Dermis microvascular lymphatic vessel endothelial cell (primary cell): ENCODE measurements around the gene VEGFB. TPM values are rescaled to one million over a fixed set of nuclear protein-coding genes. Genes with fewer than 3 reads are reported as not detected.
A peak's percentile ranks its signal among the peaks of the same experiment; 100 is the strongest.

Experiments used
- DNase-seq, 2 donors: peaks; one replicate each; pipeline versions ENCODE4 v3.0.0 to v3.0.0-alpha.2; 2010; ENCODE audit warnings: low read depth in 2 of 2
- total RNA-seq: library from RNA; depleted of rRNA; stranded (reverse); fragments of >200 nt; gene quantifications from 2 replicates; pipeline ENCODE4 v1.2.1, GENCODE V29; 2014

The VEGFB gene
- total RNA-seq, 1 donor from 2014 or later = 7.7 TPM

DNA sequence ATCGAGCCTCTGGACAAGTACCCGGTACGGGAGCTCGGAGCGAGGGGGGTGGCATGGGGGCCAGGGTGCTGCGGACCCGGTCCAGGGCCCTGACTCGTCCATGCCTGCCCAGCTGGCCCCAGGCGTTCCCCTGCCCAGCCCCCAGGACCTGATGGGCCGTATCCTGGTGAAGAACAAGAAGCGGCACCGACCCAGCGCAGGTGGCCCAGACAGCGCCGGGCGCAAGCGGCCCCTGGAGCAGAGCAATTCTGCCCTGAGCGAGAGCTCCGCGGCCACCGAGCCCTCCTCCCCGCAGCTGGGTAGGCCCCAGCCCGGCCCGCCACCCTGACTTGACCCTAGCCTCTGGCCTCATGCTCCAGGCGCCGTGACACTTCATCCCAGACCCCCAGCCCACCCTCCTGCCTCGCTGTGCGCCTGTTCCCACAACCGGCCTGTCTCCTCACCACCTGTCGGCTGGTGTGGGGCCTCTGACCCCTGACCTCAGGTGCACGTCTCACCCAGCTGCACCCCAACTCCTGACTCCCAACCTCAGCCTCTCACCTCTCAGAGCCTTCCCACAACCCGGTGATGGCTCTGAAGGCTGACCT is 24.7 kb downstream of the VEGFB start:
- no peak for DNase-seq

DNA sequence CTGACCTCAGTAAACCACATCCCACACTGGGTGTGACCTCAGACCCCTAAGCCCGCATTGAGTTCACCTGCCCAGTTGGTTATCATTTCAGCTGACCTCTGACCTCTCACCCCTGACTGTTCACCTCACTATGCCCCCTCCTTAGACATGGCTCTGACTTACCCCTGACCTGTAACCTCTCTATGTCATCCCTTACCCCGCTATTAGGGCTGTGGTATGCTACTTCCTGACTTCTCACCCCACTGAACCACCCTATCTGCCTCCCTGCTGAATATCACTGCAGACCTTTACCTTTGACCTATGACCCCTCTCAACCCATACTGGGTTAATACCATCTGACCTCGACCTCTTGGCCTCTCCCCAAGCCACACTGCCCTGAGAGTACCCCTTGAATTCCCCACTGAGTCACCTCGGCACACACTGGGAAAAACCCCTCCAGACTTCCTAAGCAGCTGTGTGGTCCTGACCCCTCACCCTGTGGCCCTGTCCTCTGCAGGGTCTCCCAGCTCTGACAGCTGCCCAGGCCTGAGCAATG is 25.2 kb downstream of the VEGFB start:
- DNase-seq = no peak

DNA sequence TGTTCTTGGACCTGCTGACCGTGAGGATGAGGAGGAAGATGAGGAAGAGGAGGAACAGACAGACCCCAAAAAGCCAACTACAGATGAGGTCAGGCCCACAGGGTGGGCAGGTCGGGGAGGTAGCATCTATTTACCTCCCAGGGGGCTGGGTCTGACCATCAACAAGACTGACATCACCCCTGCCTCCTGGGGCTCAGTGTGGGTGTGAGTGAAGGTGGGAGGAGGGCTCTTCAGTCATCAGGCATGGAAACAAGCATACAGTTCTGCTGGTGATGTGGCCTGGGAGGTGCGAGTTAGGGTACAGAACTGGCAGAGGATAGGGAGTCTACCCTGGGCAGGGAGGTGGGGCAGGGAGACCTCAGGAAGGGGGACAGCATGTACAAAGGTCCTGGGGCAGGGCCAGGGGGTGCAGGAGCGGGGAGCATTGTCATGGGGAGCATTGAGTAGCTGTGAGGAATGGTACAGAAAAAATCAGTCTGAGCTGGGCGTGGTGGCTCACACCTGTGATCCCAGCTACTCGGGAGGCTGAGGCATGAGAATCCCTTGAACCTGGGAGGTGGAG is 25.8 kb downstream of the VEGFB start:
- no peak for DNase-seq

DNA sequence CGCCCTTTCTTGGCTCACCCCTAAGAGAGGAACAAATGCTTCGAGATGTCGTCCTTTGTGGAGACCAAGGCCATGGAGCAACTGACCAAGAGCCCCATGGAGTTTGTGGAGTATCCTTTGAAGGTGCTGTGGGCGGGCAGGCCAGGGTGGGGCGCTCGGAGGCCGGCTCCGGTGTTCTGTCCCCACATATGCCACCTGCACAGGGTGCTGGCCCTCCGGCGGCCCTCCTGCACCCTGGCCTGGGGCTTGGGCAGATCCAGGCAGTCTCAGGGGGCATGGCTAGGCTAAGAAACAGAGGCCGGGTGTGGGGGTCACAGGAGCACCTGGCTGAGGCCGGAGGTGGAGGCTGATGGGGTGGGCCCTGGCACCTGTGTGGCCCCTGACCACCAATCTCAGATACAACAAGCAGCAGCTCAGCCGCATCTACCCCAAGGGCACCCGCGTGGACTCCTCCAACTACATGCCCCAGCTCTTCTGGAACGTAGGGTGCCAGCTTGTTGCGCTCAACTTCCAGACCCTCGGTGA is 27.2 kb downstream of the VEGFB start:
- no peak for DNase-seq

DNA sequence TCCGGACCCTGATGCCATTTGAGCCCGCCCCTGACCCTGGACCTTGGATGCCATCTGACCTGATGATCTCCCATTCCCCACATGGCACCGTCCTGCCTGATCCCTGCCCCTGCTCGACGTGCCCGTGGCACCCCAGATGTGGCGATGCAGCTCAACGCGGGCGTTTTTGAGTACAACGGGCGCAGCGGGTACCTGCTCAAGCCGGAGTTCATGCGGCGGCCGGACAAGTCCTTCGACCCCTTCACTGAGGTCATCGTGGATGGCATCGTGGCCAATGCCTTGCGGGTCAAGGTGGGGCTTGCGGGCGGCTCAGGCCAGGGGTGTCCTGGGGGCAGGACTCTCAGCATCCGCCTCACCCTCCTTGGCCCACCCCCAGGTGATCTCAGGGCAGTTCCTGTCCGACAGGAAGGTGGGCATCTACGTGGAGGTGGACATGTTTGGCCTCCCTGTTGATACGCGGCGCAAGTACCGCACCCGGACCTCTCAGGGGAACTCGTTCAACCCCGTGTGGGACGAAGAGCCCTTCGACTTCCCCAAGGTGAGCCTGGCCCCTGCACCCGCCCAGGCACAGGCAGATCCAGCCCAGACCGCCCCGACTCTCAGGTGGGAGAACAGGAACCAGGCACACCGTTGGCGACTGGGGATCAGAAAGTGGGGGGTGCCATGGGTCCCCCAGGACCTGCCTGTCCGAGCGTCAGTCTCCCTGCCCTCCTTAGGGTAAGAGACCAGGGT is 28.1 kb downstream of the VEGFB start:
- no peak for DNase-seq

DNA sequence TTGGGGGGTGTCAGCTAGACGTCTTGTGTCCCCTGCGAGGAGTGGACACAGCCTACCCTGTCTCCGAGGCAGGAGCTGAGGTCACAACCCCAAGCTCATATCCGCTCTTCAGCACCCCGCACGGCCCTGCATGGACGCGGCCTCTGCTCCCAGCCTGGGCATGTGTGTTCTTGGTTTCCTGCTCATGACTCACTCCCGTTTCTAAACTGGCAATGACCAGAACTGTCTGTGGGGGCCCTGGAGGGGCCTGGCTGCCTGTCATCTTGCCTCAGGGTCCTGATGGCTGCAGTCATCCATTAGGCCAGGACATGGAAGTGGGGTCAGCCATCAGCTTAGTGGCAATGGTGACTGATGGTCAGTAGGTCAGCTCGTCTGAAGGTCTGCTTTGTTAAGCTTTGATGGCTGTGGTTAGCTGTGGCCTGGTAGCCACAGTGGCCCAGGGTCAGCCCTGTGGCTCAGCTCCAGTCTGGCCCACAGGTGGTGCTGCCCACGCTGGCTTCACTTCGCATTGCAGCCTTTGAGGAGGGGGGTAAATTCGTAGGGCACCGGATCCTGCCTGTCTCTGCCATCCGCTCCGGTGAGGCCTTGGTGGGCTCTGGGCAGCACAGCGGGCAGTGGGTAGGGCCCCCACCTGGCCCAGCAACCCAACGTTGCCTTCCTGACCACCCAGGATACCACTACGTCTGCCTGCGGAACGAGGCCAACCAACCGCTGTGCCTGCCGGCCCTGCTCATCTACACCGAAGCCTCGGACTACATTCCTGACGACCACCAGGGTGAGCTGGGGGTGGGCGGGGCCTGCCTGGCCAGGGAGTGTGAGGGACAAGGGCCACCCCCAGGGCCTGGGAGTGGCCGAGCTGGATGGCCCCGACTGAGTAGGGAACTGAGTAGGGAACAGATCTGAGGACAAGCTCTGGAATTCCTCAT is 28.9 kb downstream of the VEGFB start:
- peak in 1 of 2 donors; percentile 88 for DNase-seq

DNA sequence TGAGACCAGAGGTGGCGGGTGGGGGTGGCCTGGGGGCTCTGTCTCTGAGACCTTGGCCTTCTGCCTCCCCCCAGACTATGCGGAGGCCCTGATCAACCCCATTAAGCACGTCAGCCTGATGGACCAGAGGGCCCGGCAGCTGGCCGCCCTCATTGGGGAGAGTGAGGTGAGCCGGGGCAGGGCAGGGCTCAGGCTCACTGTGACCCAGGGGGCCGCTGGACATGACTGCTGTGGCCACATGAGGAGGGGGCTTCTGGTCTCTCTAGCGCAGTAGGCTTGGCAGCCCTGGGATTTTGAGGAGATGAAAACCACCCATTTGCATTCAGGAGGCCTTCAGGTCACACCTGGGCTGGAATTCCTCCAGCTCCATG is 29.5 kb downstream of the VEGFB start:
- DNase-seq = no peak

DNA sequence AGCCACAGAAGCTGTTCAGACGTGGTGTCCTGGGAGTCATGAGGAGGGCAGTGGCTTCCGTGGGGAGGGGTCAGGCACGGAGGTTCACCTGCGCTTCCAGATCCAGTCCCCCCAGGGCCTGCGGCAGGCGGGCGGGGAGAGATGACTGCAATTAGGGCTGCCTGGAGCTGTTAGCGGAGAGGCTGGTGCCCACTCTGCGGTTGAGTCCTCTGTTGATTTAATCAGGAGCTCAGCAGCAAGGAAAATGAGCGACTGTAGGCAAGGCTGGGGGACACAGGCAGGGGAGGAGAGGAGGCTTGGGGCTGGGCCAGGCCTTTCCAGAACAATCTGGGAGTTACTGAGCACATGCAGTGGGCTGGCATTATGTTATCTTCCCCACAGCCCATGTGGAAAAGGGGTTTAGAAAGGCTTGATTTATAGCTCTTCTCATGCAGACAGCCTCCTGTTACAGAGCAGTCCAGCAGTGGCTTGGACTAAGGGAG is 30.0 kb downstream of the VEGFB start:
- DNase-seq = no peak

DNA sequence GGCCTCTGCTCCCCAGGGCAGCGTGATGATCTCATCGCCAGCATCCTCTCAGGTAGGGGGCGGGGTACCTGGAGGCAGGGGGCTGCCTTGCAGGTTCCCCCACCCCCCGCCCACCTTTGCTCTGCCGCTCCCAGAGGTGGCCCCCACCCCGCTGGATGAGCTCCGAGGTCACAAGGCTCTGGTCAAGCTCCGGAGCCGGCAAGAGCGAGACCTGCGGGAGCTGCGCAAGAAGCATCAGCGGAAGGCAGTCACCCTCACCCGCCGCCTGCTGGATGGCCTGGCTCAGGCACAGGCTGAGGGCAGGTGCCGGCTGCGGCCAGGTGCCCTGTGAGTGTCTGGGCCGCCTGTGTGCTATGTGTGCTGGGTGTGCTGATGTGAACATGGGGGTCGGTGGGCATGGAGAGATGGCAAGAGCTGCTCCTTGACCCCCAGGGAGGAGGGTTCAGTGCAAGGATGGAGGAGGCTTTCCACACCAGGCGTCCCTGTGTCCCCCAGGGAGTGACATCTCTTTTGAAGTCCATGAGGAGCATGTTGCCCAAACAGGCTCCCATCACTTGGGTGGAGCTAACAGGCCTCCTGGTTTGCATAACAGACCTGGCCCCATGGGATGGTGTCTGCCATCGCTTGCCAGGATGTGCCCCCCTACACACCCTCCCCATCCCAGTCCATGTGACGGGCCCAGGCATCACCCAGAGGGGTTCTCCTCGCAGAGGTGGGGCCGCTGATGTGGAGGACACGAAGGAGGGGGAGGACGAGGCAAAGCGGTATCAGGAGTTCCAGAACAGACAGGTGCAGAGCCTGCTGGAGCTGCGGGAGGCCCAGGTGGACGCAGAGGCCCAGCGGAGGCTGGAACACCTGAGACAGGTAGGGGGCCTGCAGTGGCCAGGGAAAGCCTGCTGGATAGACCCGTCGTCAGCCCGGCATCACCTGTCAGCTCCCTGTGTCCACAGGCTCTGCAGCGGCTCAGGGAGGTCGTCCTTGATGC is 31.1 kb downstream of the VEGFB start:
- no peak for DNase-seq

DNA sequence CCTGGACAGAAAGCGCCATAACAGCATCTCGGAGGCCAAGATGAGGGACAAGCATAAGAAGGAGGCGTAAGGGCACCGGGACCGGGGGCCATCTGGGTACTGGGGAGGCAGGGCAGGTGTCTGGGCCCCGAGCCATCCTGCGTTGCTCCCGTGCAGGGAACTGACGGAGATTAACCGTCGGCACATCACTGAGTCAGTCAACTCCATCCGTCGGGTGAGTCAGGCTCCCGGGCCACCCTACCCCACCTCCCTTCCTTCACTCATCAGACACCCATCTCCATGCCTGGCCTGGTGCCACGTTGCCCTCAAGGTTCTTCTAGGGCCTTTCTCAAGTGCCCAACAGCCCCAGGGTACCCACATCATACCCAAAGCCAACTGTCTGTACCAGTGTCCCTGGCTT is 32.0 kb downstream of the VEGFB start:
- DNase-seq = peak in 1 of 2 donors; percentile 34

DNA sequence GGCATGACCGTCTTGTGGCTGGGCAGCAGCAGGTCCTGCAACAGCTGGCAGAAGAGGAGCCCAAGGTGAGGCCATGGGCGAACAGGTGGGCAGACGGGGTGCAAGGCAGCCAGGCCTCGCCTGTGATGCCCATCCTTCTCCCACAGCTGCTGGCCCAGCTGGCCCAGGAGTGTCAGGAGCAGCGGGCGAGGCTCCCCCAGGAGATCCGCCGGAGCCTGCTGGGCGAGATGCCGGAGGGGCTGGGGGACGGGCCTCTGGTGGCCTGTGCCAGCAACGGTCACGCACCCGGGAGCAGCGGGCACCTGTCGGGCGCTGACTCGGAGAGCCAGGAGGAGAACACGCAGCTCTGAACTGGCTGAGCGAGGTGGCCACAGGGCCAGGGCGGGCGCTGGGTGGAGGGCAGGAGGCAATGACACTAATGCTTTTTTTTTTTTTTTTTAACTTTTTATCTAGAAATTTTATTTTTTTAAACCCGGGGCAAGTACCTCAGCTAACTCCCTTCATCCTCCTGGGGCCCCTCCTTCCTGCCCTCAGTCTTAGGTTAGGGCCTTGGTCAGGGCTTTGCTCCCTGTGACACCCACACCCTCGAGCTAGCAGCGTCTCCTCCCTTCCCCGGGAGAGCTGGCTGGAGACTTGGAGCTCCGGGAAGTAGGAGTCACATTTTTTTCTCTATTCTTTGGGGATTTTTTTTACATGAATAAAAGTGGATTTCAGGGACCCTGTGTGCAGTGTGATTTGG is 33.0 kb downstream of the VEGFB start:
- no peak for DNase-seq

DNA sequence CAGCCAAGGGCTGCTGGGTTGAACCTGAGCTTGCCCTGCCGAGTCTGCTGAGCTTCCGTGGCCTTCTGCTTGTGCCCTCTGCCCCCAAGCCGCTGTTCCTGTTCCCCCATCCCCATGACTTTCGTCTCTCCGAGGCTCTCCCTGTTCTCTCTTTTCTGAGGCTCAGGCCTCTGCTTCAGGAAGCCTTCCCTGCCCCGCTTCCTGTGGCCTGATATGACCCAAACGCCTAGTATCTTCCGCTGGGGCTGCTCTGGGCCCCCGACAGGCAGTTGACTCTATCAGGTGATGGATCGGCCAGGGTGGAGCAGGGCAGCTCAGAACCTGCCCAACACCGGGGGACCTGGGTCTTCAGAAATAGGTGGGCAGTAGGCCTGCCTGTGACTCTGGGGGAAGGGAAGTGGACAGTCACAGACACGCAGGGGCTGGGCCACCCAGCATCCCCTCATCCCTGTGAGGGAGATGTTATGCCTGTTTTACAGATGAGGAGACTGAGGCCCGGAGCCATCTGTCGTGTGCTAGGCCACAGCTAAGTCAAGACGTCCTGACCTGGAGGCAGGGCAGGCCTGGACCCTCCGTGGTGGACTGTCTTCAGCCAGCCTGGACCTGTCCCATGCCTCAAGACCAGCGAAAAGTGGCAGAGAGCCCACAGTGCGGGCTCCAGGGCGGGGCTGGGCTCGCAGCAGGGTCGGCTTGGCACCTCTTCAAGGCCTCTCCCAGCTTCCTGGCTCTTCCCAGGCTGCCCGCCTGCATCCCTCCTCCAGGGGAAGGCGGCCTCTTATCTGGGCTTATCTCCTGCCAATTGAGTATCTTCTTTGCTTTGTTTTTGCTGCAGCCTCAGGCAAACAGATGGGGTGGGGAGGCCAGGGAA is 33.9 kb downstream of the VEGFB start:
- DNase-seq = peak in 1 of 2 donors; percentile 68

DNA sequence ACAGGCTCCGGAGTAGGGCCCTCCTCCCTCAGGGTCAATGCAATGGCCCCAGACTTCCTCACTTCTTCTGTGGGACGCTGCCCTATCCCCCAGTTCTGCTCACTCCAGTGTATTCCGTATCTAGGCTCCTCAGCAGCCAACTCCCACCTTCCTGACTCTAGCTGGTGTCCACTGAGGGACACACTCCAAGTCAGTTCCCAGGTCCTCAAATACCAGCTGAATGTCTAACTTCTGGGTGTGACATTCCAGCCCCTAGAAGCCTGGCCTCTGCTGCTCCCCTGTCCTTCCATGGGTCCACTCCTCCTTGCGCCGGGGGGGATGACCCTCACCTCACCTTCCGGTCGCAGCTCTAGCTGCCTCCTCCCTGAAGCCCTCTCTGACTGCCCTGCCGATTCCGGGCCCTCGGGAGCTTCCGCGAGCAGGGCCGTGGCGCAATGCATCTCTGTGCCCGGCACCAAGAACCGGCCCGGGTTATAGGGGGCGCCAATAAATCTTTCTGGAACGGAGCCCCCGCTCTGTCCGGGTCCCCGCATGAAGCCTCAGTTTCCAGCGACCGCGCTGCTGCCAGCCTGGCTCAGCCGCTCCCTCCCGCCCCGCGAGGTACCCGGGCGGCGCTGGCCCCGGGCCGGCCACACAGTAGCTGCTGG is 34.6 kb downstream of the VEGFB start:
- DNase-seq = peak in 1 of 2 donors; percentile 47

DNA sequence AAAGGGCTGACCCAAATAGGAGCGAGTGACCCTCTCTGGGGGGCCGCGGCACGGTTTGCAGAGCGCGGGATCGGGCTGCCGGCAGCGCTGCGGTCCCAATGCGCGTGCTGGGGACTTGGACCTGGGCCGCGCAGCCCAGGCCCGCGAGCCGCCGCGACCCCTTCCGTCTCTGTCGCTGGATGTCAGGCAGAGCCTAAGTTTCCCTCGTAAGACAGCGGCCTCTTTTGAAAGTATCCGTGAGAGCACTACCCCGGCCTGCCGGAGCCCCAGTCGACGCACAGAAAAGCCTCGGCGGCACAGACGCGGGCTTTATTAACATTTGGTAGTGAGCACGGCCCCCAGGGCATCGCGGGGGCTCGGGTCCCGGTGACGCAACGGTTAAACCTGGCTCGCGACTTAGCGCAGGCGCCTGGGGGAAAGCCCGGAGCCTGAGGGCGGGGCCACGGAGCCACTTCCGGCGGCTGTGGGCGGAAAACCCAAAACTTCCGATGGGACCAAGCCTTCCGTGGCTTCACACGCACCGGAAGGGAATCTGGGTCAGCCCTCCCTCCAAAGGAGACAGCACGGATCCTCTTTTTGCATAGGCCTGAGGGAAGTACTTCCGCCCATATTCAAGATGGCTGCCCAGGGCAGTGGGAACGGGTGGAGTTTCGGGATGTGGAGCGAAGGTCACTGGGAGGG is 35.3 kb downstream of the VEGFB start:
- DNase-seq = peak; percentile 100

DNA sequence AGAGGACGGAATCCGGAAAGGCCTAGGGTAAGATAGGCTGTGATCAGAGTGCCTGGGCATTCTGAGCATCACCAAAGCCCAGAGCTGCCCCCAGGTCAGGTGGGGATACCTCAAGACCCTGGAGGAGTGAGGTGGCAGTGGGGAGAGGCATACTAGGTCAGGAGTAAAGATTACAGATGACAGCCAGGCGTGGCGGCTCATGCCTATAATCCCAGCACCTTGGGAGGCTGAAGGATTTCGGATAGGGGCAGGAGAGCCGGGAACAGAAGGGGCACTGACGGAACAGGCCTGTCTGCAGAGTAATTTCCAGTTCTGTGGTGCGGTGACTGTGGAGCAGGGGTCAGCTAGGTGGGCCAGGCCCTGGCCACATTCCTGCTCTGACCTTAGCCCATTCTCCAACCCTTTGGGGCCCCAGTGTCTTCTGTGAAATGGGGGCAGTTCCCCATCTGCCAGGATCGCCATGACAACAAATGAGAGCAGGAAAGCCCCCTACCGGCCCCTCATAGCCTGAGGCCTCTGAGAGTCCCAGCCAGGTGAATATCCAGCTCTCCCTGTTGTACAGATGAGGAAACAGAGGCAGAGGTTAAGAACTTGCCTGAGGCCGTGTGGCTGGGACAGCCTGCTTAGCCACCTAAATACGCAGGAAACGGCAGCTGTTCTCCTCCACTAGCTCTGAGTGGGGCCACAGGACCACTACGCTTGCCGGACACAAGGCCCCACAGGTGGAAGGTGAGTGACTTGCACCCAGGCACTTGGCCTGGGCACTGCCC is 40.8 kb downstream of the VEGFB start:
- DNase-seq = no peak

DNA sequence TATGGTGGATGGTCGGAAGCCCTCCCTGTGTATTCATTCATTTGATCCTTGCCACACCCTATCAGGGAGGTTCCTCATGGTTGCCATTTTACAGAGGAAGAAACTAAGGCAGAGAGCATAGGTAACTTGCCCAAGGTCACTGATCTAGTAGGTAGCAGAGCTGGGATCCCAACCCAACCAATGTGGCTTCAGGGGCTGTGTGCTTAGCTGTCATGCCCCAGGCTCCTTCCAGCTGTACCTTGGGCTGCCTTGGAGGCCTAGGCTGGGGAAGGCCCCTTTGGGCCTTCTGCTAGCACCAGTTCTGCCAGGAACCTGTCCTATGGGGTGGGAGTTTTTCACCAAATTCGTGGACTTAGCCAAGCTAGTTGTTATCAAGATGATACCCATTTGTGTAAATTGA is 41.5 kb downstream of the VEGFB start:
- no peak for DNase-seq
